ENCODE results near the gene ZNF48. TPM values are rescaled to one million over a fixed set of nuclear protein-coding genes. Genes with fewer than 3 reads are reported as not detected.

The ZNF48 gene
- 10.1 to 13.1 TPM (median 12.7 TPM) in 5 replicates for total RNA-seq (2022; extraction: Qiagen RNA extraction; ENCODE audit: low read depth)

GRCh38 chr16:30395155-30395991, at the start of gene ZNF48:
Gene ZNF48 (plus strand): TSS chr16:30395420. CDS start chr16:30395795, 375 bp downstream.

GRCh38 chr16:30355144-30355953, 39.9 kb upstream of the ZNF48 start, which contains the start of gene CD2BP2:
Gene CD2BP2 (minus strand): TSS chr16:30355308. CDS start chr16:30354681, 627 bp downstream.

GRCh38 chr16:30370456-30371247, 24.6 kb upstream of the ZNF48 start, which contains the start of gene TBC1D10B:
Gene TBC1D10B (minus strand): TSS chr16:30370494. CDS start chr16:30370183, 311 bp downstream.

GRCh38 chr16:30374538-30374937, 20.7 kb upstream of the ZNF48 start, which contains the start of gene MYL11:
Gene MYL11 (plus strand): TSS chr16:30374802. CDS start chr16:30374858, 56 bp downstream.

GRCh38 chr16:30382111-30382881, 12.9 kb upstream of the ZNF48 start, which contains the start of gene SEPTIN1:
Gene SEPTIN1 (minus strand): TSS chr16:30382561. CDS start chr16:30382542, 19 bp downstream.

GRCh38 chr16:30407102-30407803, 12.0 kb downstream of the ZNF48 start, which contains the start of gene ZNF771:
Gene ZNF771 (plus strand): TSS chr16:30407606. CDS start chr16:30408054, 448 bp downstream.

GRCh38 chr16:30429678-30430427, 34.6 kb downstream of the ZNF48 start, which contains the start of gene DCTPP1:
Gene DCTPP1 (minus strand): TSS chr16:30430030. CDS start chr16:30429980, 50 bp downstream.

GRCh38 chr16:30445408-30446202, 50.4 kb downstream of the ZNF48 start, which contains the start of gene SEPHS2:
Gene SEPHS2 (minus strand): TSS chr16:30445874. CDS start chr16:30445727, 147 bp downstream.

Other genes with a start within 250 kb of the ZNF48 start
- gene CORO1A, start 211.8 kb upstream of the ZNF48 start, total RNA-seq (2022; extraction: Qiagen RNA extraction; ENCODE audit: low read depth) = 2.3 to 3.5 TPM (median 3.3 TPM) in 5 replicates
- 130 to 288 TPM (median 218 TPM) in 5 replicates for gene BOLA2B, start 201.8 kb upstream of the ZNF48 start, total RNA-seq (2022; extraction: Qiagen RNA extraction; ENCODE audit: low read depth)
- gene SLX1A, start 201.5 kb upstream of the ZNF48 start, total RNA-seq (2022; extraction: Qiagen RNA extraction; ENCODE audit: low read depth) = 15.6 to 34.4 TPM (median 20.7 TPM) in 5 replicates
- gene SULT1A3, start 196.2 kb upstream of the ZNF48 start, total RNA-seq (2022; extraction: Qiagen RNA extraction; ENCODE audit: low read depth) = 5.1 to 10.6 TPM (median 7.9 TPM) in 5 replicates
- gene NPIPB13, start 146.9 kb upstream of the ZNF48 start, total RNA-seq (2022; extraction: Qiagen RNA extraction; ENCODE audit: low read depth) = 0.81 to 4.3 TPM (median 2.6 TPM) in 5 replicates
- gene CD2BP2, start 40.1 kb upstream of the ZNF48 start, total RNA-seq (2022; extraction: Qiagen RNA extraction; ENCODE audit: low read depth) = 63.4 to 69.9 TPM (median 67.1 TPM) in 5 replicates
- 22.5 to 34.5 TPM (median 28.9 TPM) in 5 replicates for gene TBC1D10B, start 24.9 kb upstream of the ZNF48 start, total RNA-seq (2022; extraction: Qiagen RNA extraction; ENCODE audit: low read depth)
- 0.69 to 1.1 TPM in 2 of 5 replicates, not detected in the others for gene MYL11, start 20.6 kb upstream of the ZNF48 start, total RNA-seq (2022; extraction: Qiagen RNA extraction; ENCODE audit: low read depth)
- 1.2 to 3.0 TPM (median 2.3 TPM) in 5 replicates for gene SEPTIN1, start 12.9 kb upstream of the ZNF48 start, total RNA-seq (2022; extraction: Qiagen RNA extraction; ENCODE audit: low read depth)
- 3.4 to 7.1 TPM (median 6.1 TPM) in 5 replicates for gene ZNF771, start 12.2 kb downstream of the ZNF48 start, total RNA-seq (2022; extraction: Qiagen RNA extraction; ENCODE audit: low read depth)
- gene DCTPP1, start 34.6 kb downstream of the ZNF48 start, total RNA-seq (2022; extraction: Qiagen RNA extraction; ENCODE audit: low read depth) = 100.0 to 144 TPM (median 139 TPM) in 5 replicates
- gene SEPHS2, start 50.5 kb downstream of the ZNF48 start, total RNA-seq (2022; extraction: Qiagen RNA extraction; ENCODE audit: low read depth) = 48.8 to 54.1 TPM (median 52.1 TPM) in 5 replicates
- gene ITGAL, start 77.3 kb downstream of the ZNF48 start, total RNA-seq (2022; extraction: Qiagen RNA extraction; ENCODE audit: low read depth) = 0.08 to 0.10 TPM in 2 of 5 replicates, not detected in the others
- gene ZNF768, start 131.1 kb downstream of the ZNF48 start, total RNA-seq (2022; extraction: Qiagen RNA extraction; ENCODE audit: low read depth) = 35.1 to 46.6 TPM (median 45.4 TPM) in 5 replicates
- 2.5 to 4.4 TPM (median 4.0 TPM) in 5 replicates for gene ZNF747, start 139.4 kb downstream of the ZNF48 start, total RNA-seq (2022; extraction: Qiagen RNA extraction; ENCODE audit: low read depth)
- gene ZNF764, start 163.0 kb downstream of the ZNF48 start, total RNA-seq (2022; extraction: Qiagen RNA extraction; ENCODE audit: low read depth) = 4.3 to 6.6 TPM (median 5.5 TPM) in 5 replicates
- 5.2 to 7.9 TPM (median 7.3 TPM) in 5 replicates for gene ZNF688, start 176.3 kb downstream of the ZNF48 start, total RNA-seq (2022; extraction: Qiagen RNA extraction; ENCODE audit: low read depth)
- not detected in 5 replicates for gene ZNF785, start 190.3 kb downstream of the ZNF48 start, total RNA-seq (2022; extraction: Qiagen RNA extraction; ENCODE audit: low read depth)
- 7.6 to 9.1 TPM (median 8.3 TPM) in 5 replicates for gene ZNF689, start 215.0 kb downstream of the ZNF48 start, total RNA-seq (2022; extraction: Qiagen RNA extraction; ENCODE audit: low read depth)

All from A549 treated with RU486 at 1 μM for 4 hours (cell line).